H9 (cell line): Measurements from ENCODE around the gene CFAP97D1. TPM values are rescaled to one million over a fixed set of nuclear protein-coding genes. Genes with fewer than 3 reads are reported as not detected.
"Not testable (repeated sequence)": the region's sequence is repeated elsewhere in the genome, so short reads cannot be mapped to it uniquely, and the experiment has no call there.

Source experiments
- DNase-seq: peaks from one replicate; pipeline ENCODE4 v3.0.0-alpha.2; 2017
- H2AFZ ChIP-seq: one replicate; pipeline ENCODE4 v1.6.1; 2013; ENCODE audit warnings: mild to moderate bottlenecking, low read length, control low read depth, moderate library complexity
- H2AK5ac ChIP-seq: 2 replicates; pipeline ENCODE4 v1.6.1; 2013; ENCODE audit warnings: low read length, control low read depth, mixed read lengths; ENCODE audit not compliant: insufficient read length
- H2BK120ac ChIP-seq: one replicate; pipeline ENCODE4 v1.6.1; 2013; ENCODE audit warnings: low read depth, mild to moderate bottlenecking, low read length, control low read depth, inconsistent platforms; ENCODE audit not compliant: poor library complexity, severe bottlenecking
- H2BK12ac ChIP-seq: 2 replicates; pipeline ENCODE4 v1.6.1; 2013; ENCODE audit warnings: low read length, control low read depth, mixed read lengths, low read depth; ENCODE audit not compliant: insufficient read length
- H2BK15ac ChIP-seq: 2 replicates; pipeline ENCODE4 v1.6.1; 2013; ENCODE audit warnings: low read depth, low read length, control low read depth
- H2BK20ac ChIP-seq: one replicate; pipeline ENCODE4 v1.6.1; 2013; ENCODE audit warnings: low read depth, mild to moderate bottlenecking, low read length, control low read depth, inconsistent platforms; ENCODE audit not compliant: poor library complexity, severe bottlenecking
- H2BK5ac ChIP-seq: 2 replicates; pipeline ENCODE4 v1.6.1; 2013; ENCODE audit warnings: low read length, control low read depth, mixed read lengths; ENCODE audit not compliant: insufficient read length
- H3K14ac ChIP-seq: 2 replicates; pipeline ENCODE4 v1.6.1; 2013; ENCODE audit warnings: low read length, control low read depth; ENCODE audit not compliant: insufficient read depth
- H3K18ac ChIP-seq: 2 replicates; pipeline ENCODE4 v1.6.1; 2013; ENCODE audit warnings: low read depth, mild to moderate bottlenecking, mixed read lengths, low read length, control low read depth; ENCODE audit not compliant: insufficient read length
- H3K23ac ChIP-seq: 2 replicates; pipeline ENCODE4 v1.6.1; 2013; ENCODE audit warnings: low read length, control low read depth, mixed read lengths, low read depth; ENCODE audit not compliant: insufficient read length
- H3K23me2 ChIP-seq: 2 replicates; pipeline ENCODE4 v1.6.1; 2013; ENCODE audit warnings: low read depth, mild to moderate bottlenecking, mixed read lengths, low read length, control low read depth; ENCODE audit not compliant: insufficient read length, poor library complexity, severe bottlenecking
- H3K27ac ChIP-seq: 2 replicates; pipeline ENCODE4 v1.5.1; 2013; ENCODE audit warnings: low read length, control low read depth, mixed read lengths, low read depth; ENCODE audit not compliant: insufficient read length
- H3K27me3 ChIP-seq: 2 replicates; pipeline ENCODE4 v1.6.1; 2013; ENCODE audit warnings: low read length, control low read depth, inconsistent platforms; ENCODE audit not compliant: insufficient read depth
- H3K4ac ChIP-seq: 2 replicates; pipeline ENCODE4 v1.6.1; 2013; ENCODE audit warnings: low read depth, mild to moderate bottlenecking, control low read depth, inconsistent platforms, low read length, moderate library complexity
- H3K4me1 ChIP-seq: 2 replicates; pipeline ENCODE4 v1.6.1; 2013; ENCODE audit warnings: low read length, control low read depth, inconsistent platforms; ENCODE audit not compliant: insufficient read depth
- H3K4me2 ChIP-seq: 2 replicates; pipeline ENCODE4 v1.6.1; 2013; ENCODE audit warnings: low read length, control low read depth, mixed read lengths; ENCODE audit not compliant: insufficient read length, insufficient read depth
- H3K56ac ChIP-seq: 2 replicates; pipeline ENCODE4 v1.6.1; 2013; ENCODE audit warnings: low read depth, mild to moderate bottlenecking, mixed read lengths, low read length, control low read depth; ENCODE audit not compliant: insufficient read length
- H3K79me1 ChIP-seq: 2 replicates; pipeline ENCODE4 v1.6.1; 2013; ENCODE audit warnings: low read depth, mild to moderate bottlenecking, moderate library complexity, low read length, control low read depth, inconsistent platforms; ENCODE audit not compliant: insufficient read depth, poor library complexity, severe bottlenecking
- H3K79me2 ChIP-seq: 2 replicates; pipeline ENCODE4 v1.6.1; 2013; ENCODE audit warnings: low read length, control low read depth, inconsistent platforms; ENCODE audit not compliant: insufficient read depth
- H3K9ac ChIP-seq: 2 replicates; pipeline ENCODE4 v1.6.1; 2013; ENCODE audit warnings: low read length, control low read depth, mixed read lengths; ENCODE audit not compliant: insufficient read length; ENCODE audit errors: extremely low read depth
- H3K9me3 ChIP-seq: one replicate; pipeline ENCODE4 v1.6.1; 2013; ENCODE audit warnings: low read depth, low read length, inconsistent platforms; ENCODE audit not compliant: control insufficient read depth
- H3T11ph ChIP-seq: one replicate; pipeline ENCODE4 v1.6.1; 2013; ENCODE audit warnings: mild to moderate bottlenecking, low read length, control low read depth, inconsistent platforms
- H4K20me1 ChIP-seq: one replicate; pipeline ENCODE4 v1.6.1; 2013; ENCODE audit not compliant: control insufficient read depth, insufficient read length, insufficient read depth
- H4K5ac ChIP-seq: 2 replicates; pipeline ENCODE4 v1.6.1; 2013; ENCODE audit warnings: low read depth, mild to moderate bottlenecking, mixed read lengths, low read length, control low read depth; ENCODE audit not compliant: insufficient read length
- H4K8ac ChIP-seq: replicated peaks from 2 replicates; pipeline ENCODE4 v1.6.1; 2013; ENCODE audit warnings: low read length, control low read depth, mixed read lengths, low read depth; ENCODE audit not compliant: insufficient read length
- H4K91ac ChIP-seq: 2 replicates; pipeline ENCODE4 v1.6.1; 2013; ENCODE audit warnings: low read depth, mild to moderate bottlenecking, moderate library complexity, mixed read lengths, low read length, control low read depth; ENCODE audit not compliant: insufficient read length
- H3K27ac Mint-ChIP-seq, 3 experiments: 2 replicates in 2 of 3; 3 replicates in 1 of 3; pipeline ENCODE4 v1.8.0; 2020 to 2021; ENCODE audit warnings: mixed read lengths in 3 of 3, mild to moderate bottlenecking in 1 of 3, moderate library complexity in 1 of 3
- H3K27me3 Mint-ChIP-seq: 2 replicates; pipeline ENCODE4 v1.8.0; 2021; ENCODE audit warnings: low read depth, mild to moderate bottlenecking, moderate library complexity, mixed read lengths
- H3K36me3 Mint-ChIP-seq, 3 experiments: 2 replicates in 2 of 3; 3 replicates in 1 of 3; pipeline ENCODE4 v1.8.0; 2020 to 2021; ENCODE audit warnings: low read depth in 3 of 3, mixed read lengths in 3 of 3; ENCODE audit not compliant: insufficient read depth in 1 of 3
- H3K4me1 Mint-ChIP-seq, 2 experiments: 2 replicates each; pipeline ENCODE4 v1.8.0; 2020; ENCODE audit warnings: mixed read lengths in 2 of 2
- H3K4me3 Mint-ChIP-seq, 2 experiments: 2 replicates in 1 of 2; 3 replicates in 1 of 2; pipeline ENCODE4 v1.8.0; 2020 to 2021; ENCODE audit warnings: mild to moderate bottlenecking in 2 of 2, mixed read lengths in 2 of 2, moderate library complexity in 1 of 2
- H3K9me3 Mint-ChIP-seq, 2 experiments: 2 replicates in 1 of 2; 3 replicates in 1 of 2; pipeline ENCODE4 v1.8.0; 2020; ENCODE audit warnings: mild to moderate bottlenecking in 2 of 2, mixed read lengths in 2 of 2, moderate library complexity in 1 of 2
- WGBS: extraction: QIAGEN DNeasy Blood & Tissue Kit; methylation state at CpG from one replicate; pipeline ENCODE4 v1.1.7; 2013; ENCODE audit warnings: missing lambda C conversion rate, low lambda C conversion rate, mixed read lengths; ENCODE audit not compliant: insufficient read length; ENCODE audit errors: extremely low coverage; 5-methylcytosine and 5-hydroxymethylcytosine counted together
- total RNA-seq: library from RNA; stranded (reverse); gene quantifications from 2 replicates; pipeline ENCODE4 v1.2.1, GENCODE V29; 2021

CFAP97D1 gene
- total RNA-seq, 1 experiment from 2014 or later: not detected

GRCh38 chr17:43798024-43798423 lies 17.8 kb downstream of the CFAP97D1 start:
- H3K79me1 ChIP-seq, H4K5ac ChIP-seq, H3K56ac ChIP-seq, H2BK15ac ChIP-seq, H2BK5ac ChIP-seq, H3K18ac ChIP-seq, H3K36me3 Mint-ChIP-seq, H3K14ac ChIP-seq, H2AFZ ChIP-seq, H3T11ph ChIP-seq, H2BK12ac ChIP-seq, H3K9me3 ChIP-seq, H2AK5ac ChIP-seq, H3K79me2 ChIP-seq, H3K27ac Mint-ChIP-seq, H3K4me1 ChIP-seq, H3K9ac ChIP-seq, H4K91ac ChIP-seq, H4K8ac ChIP-seq, H2BK120ac ChIP-seq, H3K4ac ChIP-seq, H3K23ac ChIP-seq, H3K4me3 Mint-ChIP-seq, H4K20me1 ChIP-seq, H3K27me3 ChIP-seq, H2BK20ac ChIP-seq, DNase-seq, H3K4me2 ChIP-seq, H3K23me2 ChIP-seq, H3K27ac ChIP-seq: not testable (repeated sequence)
- no CpG with 5 or more reads among the region's 9 CpGs for WGBS
- Mint-ChIP-seq H3K27me3 (peaks cover 41% of the 10 kb centered on the region), H3K4me1 (peaks cover 11 to 12% of the 10 kb centered on the region in 2 experiments), H3K9me3 (peaks cover 23 to 31% of the 10 kb centered on the region in 2 experiments; a peak in 4 of 5 replicates)
